Measurements from ENCODE around the gene GRK5.

Gene GRK5

GRCh38 chr10:119335671-119336353 is 128.4 kb downstream of the GRK5 start:
- in situ Hi-C loops (cut with HindIII; ENCODE audit: low sequenced_read_pairs) = no loop called here

GRCh38 chr10:119336599-119336998 is 129.2 kb downstream of the GRK5 start:
- in situ Hi-C loops (cut with HindIII; ENCODE audit: low sequenced_read_pairs) = no loop called here

GRCh38 chr10:119337223-119337622 is 129.9 kb downstream of the GRK5 start:
- in situ Hi-C loops (cut with HindIII; ENCODE audit: low sequenced_read_pairs) = no loop called here

DNA sequence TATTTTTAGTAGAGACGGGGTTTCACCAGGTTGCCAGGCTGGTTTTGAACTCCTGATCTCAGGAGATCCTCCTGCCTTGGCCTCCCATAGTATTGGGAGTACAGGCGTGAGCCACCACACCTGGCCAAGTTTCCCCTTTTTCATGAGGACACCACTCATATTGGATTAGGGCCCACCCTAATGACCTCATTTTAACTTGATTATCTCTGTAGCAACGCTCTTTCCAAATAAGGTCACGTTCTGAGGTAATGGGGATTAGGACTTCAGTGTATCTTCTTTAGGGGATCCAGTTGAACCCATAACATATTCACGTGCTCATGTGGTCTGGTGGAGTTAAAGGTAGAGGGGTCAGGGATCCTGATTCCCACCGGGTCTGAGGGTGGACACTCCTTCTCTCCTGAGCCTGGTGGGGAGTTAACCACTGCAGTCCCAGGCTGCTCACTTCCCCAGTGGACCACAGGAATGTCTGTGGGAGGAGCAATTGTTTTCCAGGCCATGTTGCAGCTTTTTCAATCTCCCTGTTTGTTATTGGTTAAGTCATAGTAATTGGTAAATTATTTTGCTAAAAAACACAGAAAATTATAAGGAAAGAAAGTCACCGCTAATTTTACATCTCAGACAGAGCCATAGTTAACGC is 130.5 kb downstream of the GRK5 start:
- in situ Hi-C loops (cut with HindIII; ENCODE audit: low sequenced_read_pairs) = no loop called here

DNA sequence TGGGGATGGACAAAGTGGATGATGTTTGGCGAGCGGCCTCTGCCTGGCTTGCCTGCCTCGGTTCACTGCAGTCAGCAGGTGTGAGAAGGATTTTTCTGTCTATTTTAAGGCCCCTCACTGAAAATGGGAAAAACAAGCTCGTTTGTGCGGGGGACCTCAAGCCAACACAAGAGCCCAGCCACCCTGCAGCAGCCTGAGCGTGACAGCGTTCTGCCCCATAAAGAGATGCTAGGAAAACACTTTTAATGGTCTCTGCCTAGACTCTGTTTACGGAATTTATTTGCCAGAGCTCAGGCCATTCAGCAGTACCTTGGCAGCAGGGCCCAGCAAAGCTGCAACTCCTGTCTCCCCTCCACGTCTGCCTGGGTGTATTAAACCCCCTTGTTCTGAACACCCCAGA is 131.7 kb downstream of the GRK5 start:
- in situ Hi-C loops (cut with HindIII; ENCODE audit: low sequenced_read_pairs) = no loop called here

DNA sequence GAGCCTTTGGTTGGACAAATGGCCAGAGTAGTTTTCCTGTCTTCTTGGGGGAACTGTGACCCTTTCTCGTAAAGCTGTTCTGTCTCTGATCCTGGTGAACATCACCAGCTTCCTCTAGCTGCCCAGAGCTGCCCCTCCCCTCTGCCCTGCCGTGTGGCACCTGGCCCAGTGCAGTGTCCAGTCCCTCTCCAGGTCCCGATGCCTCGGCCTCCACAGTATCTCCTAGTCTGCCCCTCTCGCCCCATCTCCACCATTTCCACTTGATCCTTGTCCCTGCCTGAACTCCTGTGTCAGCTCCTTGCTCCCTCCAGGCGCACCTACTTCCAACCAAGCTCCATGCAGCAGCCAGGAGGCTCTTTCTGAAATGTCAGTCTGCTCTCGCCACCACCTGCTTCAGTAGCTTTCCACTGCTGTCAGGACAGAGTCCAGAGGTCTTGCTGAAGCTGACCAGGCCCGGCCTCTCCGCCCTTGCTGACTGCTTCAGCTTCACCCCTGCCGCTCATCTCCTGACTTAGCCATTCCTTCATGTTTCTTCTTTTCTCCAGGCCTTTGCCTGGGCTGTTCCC is 133.6 kb downstream of the GRK5 start:
- in situ Hi-C loops (cut with HindIII; ENCODE audit: low sequenced_read_pairs) = no loop called here

DNA sequence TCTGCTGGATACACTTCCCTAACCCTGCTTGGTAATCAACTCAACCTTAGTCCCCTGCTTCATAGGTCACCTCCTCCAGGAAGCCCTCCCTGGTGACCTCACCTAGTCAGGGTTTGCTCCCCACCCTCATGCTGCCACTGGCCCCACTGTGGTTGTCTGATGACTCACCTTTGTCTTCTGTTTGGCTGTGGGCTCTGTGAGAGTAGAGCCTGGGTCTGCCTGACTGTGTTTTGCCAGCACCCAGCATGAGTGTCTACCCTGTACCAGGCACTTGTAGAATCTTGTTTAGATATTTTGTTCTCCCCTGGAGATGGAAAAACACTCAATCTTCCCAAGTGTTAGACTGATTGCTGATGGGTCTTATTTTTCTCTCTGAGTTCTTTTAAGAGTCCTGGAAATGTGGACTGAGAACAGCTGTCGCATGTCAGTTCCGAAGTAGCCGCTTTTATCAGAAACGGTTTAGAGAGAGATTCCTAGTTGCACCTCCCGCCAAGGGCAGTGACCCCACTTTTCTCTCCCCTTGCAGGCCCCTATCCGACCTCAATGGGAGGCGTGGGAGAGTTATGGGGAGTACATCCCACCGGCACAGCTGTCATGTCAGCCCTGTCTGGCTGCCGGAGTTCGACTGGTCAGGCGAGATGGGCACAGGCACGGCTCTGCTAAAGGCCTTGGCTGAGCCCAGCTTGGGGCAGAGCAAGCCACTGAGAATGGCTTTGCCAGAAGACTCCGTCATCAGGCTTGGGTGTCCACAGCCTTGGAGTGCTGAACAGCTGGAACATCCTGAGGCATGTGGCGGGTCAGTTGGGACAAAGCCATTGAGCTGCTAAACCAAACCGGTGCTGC is 134.3 kb downstream of the GRK5 start:
- in situ Hi-C loops (cut with HindIII; ENCODE audit: low sequenced_read_pairs) = no loop called here

- in situ Hi-C loops (cut with HindIII; ENCODE audit: low sequenced_read_pairs) = no loop called here
Measured at GRCh38 chr10:119342335-119342734, 135.0 kb downstream of the GRK5 start.

DNA sequence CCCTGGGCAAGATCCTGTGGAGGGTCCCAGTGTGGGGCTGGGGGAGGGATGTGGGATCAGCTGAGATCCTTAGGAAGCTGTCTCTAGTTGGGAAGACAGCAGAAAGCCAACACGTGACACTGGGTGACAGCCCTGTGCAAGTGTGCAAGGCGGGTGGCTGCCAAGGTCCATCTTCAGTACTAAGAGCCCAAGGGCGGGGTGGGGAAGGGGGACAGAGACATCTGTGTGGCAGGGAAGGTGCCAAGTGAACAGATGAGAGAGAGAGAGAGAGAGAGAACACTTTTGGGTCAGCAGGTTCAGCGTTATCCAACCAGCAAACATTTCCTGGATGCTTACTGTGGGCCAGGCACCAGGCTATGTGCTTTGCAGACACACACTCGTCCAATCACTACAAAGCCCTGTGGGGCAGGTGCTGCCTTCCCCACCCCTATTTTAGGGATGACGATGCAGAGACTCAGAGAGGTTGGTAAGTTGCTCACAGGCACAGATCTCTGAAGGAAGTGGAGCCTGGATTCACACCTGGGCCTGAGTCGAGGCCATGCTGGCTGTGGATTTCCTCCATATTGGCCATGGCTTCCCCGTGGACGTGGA is 135.7 kb downstream of the GRK5 start:
- in situ Hi-C loops (cut with HindIII; ENCODE audit: low sequenced_read_pairs) = no loop called here

GRCh38 chr10:119344381-119344780 is 137.0 kb downstream of the GRK5 start:
- in situ Hi-C loops (cut with HindIII; ENCODE audit: low sequenced_read_pairs) = no loop called here

- in situ Hi-C loops (cut with HindIII; ENCODE audit: low sequenced_read_pairs) = no loop called here
Measured at GRCh38 chr10:119346095-119346832, 138.9 kb downstream of the GRK5 start.

DNA sequence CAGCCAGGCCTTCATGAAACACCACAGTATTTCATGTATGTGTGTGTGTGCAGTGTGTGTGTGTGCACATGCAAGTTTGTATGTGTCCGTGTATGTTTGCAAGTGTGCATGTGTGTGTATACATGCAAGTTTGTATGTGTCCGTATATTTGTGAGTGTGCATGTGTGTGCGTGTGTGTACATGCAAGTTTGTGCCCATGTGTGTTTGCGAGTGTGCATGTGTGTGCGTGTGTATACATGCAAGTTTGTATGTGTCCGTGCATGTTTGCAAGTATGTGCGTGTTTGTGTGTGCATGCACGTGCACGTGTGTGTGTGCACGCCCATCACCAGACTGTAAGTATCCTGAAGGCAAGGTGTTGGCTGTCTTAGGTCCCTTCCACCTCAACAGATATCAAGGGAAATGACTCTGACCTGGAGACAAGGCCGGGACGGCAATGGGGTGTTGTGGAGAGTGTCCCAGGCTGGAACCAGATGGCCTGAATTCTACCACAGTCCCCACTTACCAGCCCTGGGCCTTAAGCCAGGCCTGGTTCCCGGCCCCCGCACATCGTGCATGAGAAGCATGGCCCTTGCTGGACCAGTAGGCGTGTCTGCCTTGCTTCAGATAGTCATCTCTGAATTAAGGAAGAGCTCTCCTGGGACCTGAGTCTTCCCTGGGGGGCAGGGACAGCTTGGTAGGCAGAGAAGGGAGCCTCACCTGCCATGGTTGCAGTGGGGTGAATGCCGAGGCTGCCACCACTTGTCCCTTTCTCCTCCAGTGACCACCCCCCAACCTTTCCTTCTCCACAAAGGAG is 140.0 kb downstream of the GRK5 start:
- in situ Hi-C loops (cut with HindIII; ENCODE audit: low sequenced_read_pairs) = no loop called here

- in situ Hi-C loops (cut with HindIII; ENCODE audit: low sequenced_read_pairs) = no loop called here
Measured at GRCh38 chr10:119348106-119348505, 140.7 kb downstream of the GRK5 start.

- in situ Hi-C loops (cut with HindIII; ENCODE audit: low sequenced_read_pairs) = no loop called here
Measured at GRCh38 chr10:119348516-119349240, 141.3 kb downstream of the GRK5 start.

GRCh38 chr10:119349341-119349740 is 142.0 kb downstream of the GRK5 start:
- in situ Hi-C loops (cut with HindIII; ENCODE audit: low sequenced_read_pairs) = no loop called here

- in situ Hi-C loops (cut with HindIII; ENCODE audit: low sequenced_read_pairs) = no loop called here
Measured at GRCh38 chr10:119349937-119350501, 142.6 kb downstream of the GRK5 start.

- in situ Hi-C loops (cut with HindIII; ENCODE audit: low sequenced_read_pairs) = no loop called here
Measured at GRCh38 chr10:119350502-119351097, 143.2 kb downstream of the GRK5 start.

DNA sequence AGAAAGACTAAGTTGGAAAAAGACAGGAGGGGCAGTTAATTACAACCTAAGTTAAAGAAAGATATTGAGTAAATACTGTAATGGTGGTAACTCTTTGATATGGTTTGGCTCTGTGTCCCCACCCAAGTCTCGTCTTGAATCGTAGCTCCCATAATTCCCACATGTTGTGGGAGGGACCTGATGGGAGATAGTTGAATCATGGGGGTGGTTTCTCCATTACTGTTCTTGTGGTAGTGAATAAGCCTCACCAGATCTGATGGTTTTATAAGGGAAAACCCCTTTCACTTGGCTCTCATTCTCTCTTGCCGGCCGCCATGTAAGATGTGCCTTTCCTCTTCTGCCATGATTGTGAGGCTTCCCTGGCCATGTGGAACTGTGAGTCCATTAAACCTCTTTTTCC is 143.8 kb downstream of the GRK5 start:
- in situ Hi-C loops (cut with HindIII; ENCODE audit: low sequenced_read_pairs) = no loop called here
